ENCODE data around the gene BCAS3. TPM values are rescaled to one million over a fixed set of nuclear protein-coding genes. Genes with fewer than 3 reads are reported as not detected.
"Not testable (repeated sequence)": the region's sequence is repeated elsewhere in the genome, so short reads cannot be mapped to it uniquely, and the experiment has no call there.

The BCAS3 gene
- total RNA-seq, 1 donor = 23.7 TPM

- no peak for DNase-seq (ENCODE audit: low read depth)
- no peak for TF ChIP-seq CTCF (IDR thresholded peaks at IDR 0.05; ENCODE audit: insufficient read depth, low read depth, low read length)
- H3K4me3 ChIP-seq (ENCODE audit: low read depth, low read length) = no peak overlapping the region
Observed at GRCh38 chr17:60989846-60990245, 312.2 kb downstream of the BCAS3 start.

GRCh38 chr17:60993497-60993896 is 315.8 kb downstream of the BCAS3 start:
- no peak for TF ChIP-seq CTCF (IDR thresholded peaks at IDR 0.05; ENCODE audit: insufficient read depth, low read depth, low read length)
- no peak overlapping the region for H3K4me3 ChIP-seq (ENCODE audit: low read depth, low read length)
- peak; percentile 31 for DNase-seq (ENCODE audit: low read depth)

- TF ChIP-seq CTCF (IDR thresholded peaks at IDR 0.05; ENCODE audit: insufficient read depth, low read depth, low read length) = no peak
- no peak for DNase-seq (ENCODE audit: low read depth)
Observed at GRCh38 chr17:60995680-60996079, 318.0 kb downstream of the BCAS3 start.

DNA sequence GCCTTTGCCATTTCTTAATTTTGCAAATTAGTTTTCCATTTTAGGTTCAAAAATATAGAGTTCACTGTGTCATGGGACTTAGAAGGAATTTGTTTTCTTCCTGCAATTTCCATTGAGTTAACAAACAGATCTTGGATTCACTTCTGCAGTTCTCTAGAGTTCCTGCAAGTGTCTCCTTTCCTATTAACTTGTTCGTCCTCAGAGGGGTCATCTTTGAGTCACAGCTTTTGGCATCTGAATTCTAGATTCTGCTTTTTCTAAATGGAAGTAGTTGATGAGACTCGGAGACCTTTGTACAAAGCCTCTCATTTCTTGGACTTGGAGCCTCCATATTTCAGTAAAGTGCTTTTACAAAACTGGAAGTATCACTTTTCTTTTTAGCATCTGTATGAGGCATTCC is 323.3 kb downstream of the BCAS3 start:
- DNase-seq (ENCODE audit: low read depth) = peak; percentile 68
- TF ChIP-seq CTCF (IDR thresholded peaks at IDR 0.05; ENCODE audit: insufficient read depth, low read depth, low read length) = peak; percentile 60
- no peak overlapping the region for H3K4me3 ChIP-seq (ENCODE audit: low read depth, low read length)

More at GRCh38 chr17:60995680-60996079, 318.0 kb downstream of the BCAS3 start:
- H3K4me3 ChIP-seq (ENCODE audit: low read depth, low read length) = no peak overlapping the region

DNA sequence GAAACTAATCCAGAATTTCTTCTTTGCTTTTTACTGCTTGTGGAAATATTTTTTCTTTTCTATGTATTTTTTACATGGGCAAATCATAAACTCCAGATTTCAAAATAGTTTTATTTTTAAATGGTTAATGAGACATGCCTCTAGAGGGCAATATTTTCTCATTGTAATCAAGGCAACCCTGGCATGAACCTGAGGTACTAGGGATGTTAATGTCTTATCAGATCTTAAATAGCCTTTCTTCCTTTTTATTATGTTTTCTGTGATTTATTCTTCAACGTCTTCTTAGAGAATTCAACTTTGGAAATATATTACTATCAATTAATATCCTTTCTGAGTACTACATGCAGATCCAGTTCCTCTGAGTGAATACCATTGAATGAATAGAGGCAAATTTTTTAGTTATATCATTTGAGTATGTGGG is 324.7 kb downstream of the BCAS3 start:
- peak; percentile 49 for TF ChIP-seq CTCF (IDR thresholded peaks at IDR 0.05; ENCODE audit: insufficient read depth, low read depth, low read length)
- no peak overlapping the region for H3K4me3 ChIP-seq (ENCODE audit: low read depth, low read length)
- DNase-seq (ENCODE audit: low read depth) = peak; percentile 84

- DNase-seq (ENCODE audit: low read depth) = peak; percentile 31
- no peak for TF ChIP-seq CTCF (IDR thresholded peaks at IDR 0.05; ENCODE audit: insufficient read depth, low read depth, low read length)
- H3K4me3 ChIP-seq (ENCODE audit: low read depth, low read length) = no peak overlapping the region
Observed at GRCh38 chr17:61005358-61005757, 327.7 kb downstream of the BCAS3 start.

- DNase-seq (ENCODE audit: low read depth); H3K4me3 ChIP-seq (ENCODE audit: low read depth, low read length): not testable (repeated sequence)
Observed at GRCh38 chr17:61005958-61006357, 328.3 kb downstream of the BCAS3 start.
